OCI-LY3 (cell line): ENCODE measurements around the gene CFAP410.

Experiments
- H2AFZ ChIP-seq: fragments of 200-600, 300-600 bp; shearing (Covaris generic); 2 replicates; pipeline ENCODE4 v1.6.0; 2014; ENCODE audit warnings: antibody characterized with exemption, low read depth, low read length
- H3K27ac ChIP-seq: fragments of 200-600, 300-600 bp; sonication (generic); 2 replicates; pipeline ENCODE4 v1.5.1; 2014; ENCODE audit warnings: mild to moderate bottlenecking, low read length, moderate library complexity, mixed read lengths
- H3K27me3 ChIP-seq: fragments of 200-600, 300-600 bp; sonication (generic); 2 replicates; pipeline ENCODE4 v1.6.1; 2014; ENCODE audit warnings: low read depth, low read length, mixed read lengths
- H3K36me3 ChIP-seq: fragments of 200-600, 300-600 bp; sonication (generic); replicated peaks from 2 replicates; pipeline ENCODE3; 2014; ENCODE audit warnings: low read depth, low read length, mixed read lengths
- H3K4me1 ChIP-seq: fragments of 300-600, 200-600 bp; sonication (generic); 2 replicates; pipeline ENCODE4 v1.6.1; 2014; ENCODE audit warnings: low read length, mixed read lengths
- H3K4me2 ChIP-seq: fragments of 200-600, 300-600 bp; sonication (generic); 2 replicates; pipeline ENCODE4 v1.6.1; 2014; ENCODE audit warnings: low read length, mixed read lengths
- H3K4me3 ChIP-seq: fragments of 300-600, 200-600 bp; sonication (generic); 2 replicates; pipeline ENCODE4 v1.5.1; 2014; ENCODE audit warnings: antibody characterized with exemption, mild to moderate bottlenecking, low read length, moderate library complexity
- H3K79me2 ChIP-seq: fragments of 300-600, 200-600 bp; shearing (Covaris generic); 2 replicates; pipeline ENCODE4 v1.6.1; 2014; ENCODE audit warnings: mild to moderate bottlenecking, low read length, mixed read lengths
- H3K9ac ChIP-seq: fragments of 300-600, 200-600 bp; shearing (Covaris generic); 2 replicates; pipeline ENCODE4 v1.6.0; 2014; ENCODE audit warnings: mild to moderate bottlenecking, low read length, moderate library complexity
- H3K9me3 ChIP-seq: fragments of 200-600, 300-600 bp; shearing (Covaris generic); 2 replicates; pipeline ENCODE4 v1.6.1; 2014; ENCODE audit warnings: low read length, mixed read lengths; ENCODE audit not compliant: insufficient read depth
- H4K20me1 ChIP-seq: fragments of 200-600, 300-600 bp; sonication (generic); 2 replicates; pipeline ENCODE4 v1.6.1; 2016; ENCODE audit warnings: low read length, mixed read lengths; ENCODE audit not compliant: insufficient read depth
- EZH2phosphoT487 ChIP-seq: fragments of 200-600 bp; shearing (Covaris generic); IDR thresholded peaks from 2 replicates; pipeline ENCODE4 v1.6.1; 2018; ENCODE audit warnings: antibody characterized with exemption, mixed run types, low read depth
- TF ChIP-seq, protein P1 (sequence below): fragments of 200-600, 300-600 bp; sonication (generic); IDR thresholded peaks from 2 replicates; pipeline ENCODE4 v1.5.1; 2014; ENCODE audit warnings: antibody characterized with exemption, low read length, low read depth

Gene CFAP410

DNA sequence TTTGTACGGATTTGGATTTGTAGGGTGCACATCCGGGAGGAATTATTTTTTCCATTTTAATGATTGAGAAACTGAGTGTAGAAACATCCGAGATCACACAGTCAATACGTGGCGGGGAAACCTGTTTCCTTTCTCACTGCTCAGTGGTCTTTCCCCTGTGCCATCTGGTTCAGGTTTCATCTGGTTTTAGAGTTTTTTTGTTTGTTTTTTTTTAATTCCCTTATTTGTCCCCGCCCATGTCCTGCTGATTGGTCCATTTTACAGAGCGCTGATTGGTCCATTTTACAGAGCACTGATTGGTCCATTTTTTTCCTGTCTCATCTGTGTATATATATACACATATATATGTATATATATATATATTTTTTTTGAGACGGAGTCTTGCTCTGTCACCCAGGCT, 20.2 kb upstream of the CFAP410 start:
- no peak overlapping the region for H2AFZ ChIP-seq
- peaks cover 34% of the 10 kb centered on the region for H3K79me2 ChIP-seq
- peaks cover 39% of the 10 kb centered on the region for H3K36me3 ChIP-seq
- no peak overlapping the region for H3K9ac ChIP-seq
- no peaks in the 10 kb centered on the region for H4K20me1 ChIP-seq
- H3K4me3 ChIP-seq, result no peak overlapping the region
- no peak overlapping the region for H3K4me2 ChIP-seq
- no peak overlapping the region for H3K27ac ChIP-seq
- TF ChIP-seq EZH2phosphoT487, result no peak
- TF ChIP-seq, protein P1, sequence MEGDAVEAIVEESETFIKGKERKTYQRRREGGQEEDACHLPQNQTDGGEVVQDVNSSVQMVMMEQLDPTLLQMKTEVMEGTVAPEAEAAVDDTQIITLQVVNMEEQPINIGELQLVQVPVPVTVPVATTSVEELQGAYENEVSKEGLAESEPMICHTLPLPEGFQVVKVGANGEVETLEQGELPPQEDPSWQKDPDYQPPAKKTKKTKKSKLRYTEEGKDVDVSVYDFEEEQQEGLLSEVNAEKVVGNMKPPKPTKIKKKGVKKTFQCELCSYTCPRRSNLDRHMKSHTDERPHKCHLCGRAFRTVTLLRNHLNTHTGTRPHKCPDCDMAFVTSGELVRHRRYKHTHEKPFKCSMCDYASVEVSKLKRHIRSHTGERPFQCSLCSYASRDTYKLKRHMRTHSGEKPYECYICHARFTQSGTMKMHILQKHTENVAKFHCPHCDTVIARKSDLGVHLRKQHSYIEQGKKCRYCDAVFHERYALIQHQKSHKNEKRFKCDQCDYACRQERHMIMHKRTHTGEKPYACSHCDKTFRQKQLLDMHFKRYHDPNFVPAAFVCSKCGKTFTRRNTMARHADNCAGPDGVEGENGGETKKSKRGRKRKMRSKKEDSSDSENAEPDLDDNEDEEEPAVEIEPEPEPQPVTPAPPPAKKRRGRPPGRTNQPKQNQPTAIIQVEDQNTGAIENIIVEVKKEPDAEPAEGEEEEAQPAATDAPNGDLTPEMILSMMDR, result no peak
- peaks cover 38% of the 10 kb centered on the region for H3K4me1 ChIP-seq
- H3K27me3 ChIP-seq, result no peaks in the 10 kb centered on the region
- peaks cover 3% of the 10 kb centered on the region; the same call in 1 of the 2 replicates for H3K9me3 ChIP-seq

DNA sequence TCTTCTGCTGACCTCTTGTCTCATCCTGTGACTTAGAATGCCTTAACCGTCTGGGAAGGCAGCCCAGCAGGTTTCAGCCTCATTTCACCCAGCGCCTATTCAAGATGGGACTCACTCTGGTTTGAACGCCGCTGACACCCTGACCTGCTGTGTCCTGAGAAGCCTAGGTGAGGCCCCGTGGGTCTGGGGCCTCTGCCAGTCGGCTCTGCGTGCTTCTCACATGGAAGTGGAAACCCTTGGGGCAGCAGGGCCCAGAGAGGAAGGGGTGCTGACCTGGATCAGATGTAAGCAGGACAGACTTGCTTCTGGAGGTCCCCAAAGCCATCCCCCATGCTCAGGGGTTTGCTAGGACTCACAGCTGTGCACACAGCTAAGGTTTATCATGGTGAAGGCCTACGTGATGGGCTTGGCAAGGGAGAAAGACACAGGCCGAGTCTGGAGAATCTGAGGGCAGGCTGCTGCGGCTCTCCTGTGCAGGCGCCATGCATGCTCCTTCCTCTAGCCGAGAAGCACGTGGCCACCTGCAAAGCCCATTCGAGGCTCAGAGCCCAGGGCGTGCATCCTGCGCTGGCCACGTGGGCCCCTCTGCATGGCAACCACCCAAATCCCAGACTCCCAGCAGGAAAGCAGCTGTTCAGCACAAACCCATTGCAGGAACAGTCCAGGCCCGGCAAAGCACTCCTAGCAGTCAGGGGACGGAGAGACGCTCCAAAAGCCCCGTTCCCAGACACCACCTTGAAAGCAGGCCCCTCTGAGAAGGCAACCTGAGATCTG, 18.1 kb upstream of the CFAP410 start:
- Histone ChIP-seq H3K4me3 (peak overlapping the region; percentile 35; the same call in 1 of the 2 replicates), H3K27ac (peak overlapping the region; percentile 96), H2AFZ (no peak overlapping the region), H3K79me2 (peaks cover 42% of the 10 kb centered on the region), H3K4me1 (peaks cover 59% of the 10 kb centered on the region), H3K4me2 (peak overlapping the region; percentile 60), H3K36me3 (peaks cover 25% of the 10 kb centered on the region), H4K20me1 (no peaks in the 10 kb centered on the region), H3K9me3 (no peaks in the 10 kb centered on the region), H3K9ac (peak overlapping the region; percentile 70), H3K27me3 (no peaks in the 10 kb centered on the region)
- TF ChIP-seq, protein P1, result no peak
- no peak for TF ChIP-seq EZH2phosphoT487

DNA sequence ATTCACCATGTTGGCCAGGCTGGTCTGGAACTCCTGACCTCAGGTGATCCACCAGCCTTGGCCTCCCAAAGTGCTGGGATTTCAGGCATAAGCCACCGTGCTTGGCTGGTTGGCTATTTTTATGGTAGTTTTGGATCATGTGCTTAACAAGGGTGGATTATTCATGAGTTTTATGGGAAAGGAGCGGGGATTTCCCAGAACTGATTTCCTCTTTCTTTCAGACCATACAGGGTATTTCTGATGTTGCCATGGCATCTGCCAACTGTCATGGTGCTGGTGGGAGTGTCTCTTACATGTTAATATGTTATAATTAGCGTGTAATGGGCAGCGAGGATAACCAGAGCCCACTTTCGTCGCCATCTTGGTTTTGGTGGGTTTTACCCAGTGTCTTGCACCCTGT, 17.4 kb upstream of the CFAP410 start:
- TF ChIP-seq, protein P1, result no peak
- no peak for TF ChIP-seq EZH2phosphoT487
- Histone ChIP-seq H3K79me2 (peaks cover 42% of the 10 kb centered on the region), H3K36me3 (peaks cover 25% of the 10 kb centered on the region), H3K4me2 (peak overlapping the region; percentile 92), H3K27ac (peak overlapping the region; percentile 96), H3K4me1 (peaks cover 60% of the 10 kb centered on the region), H3K4me3 (peak overlapping the region; percentile 83), H3K27me3 (no peaks in the 10 kb centered on the region), H2AFZ (no peak overlapping the region), H3K9me3 (no peaks in the 10 kb centered on the region), H3K9ac (peak overlapping the region; percentile 86), H4K20me1 (no peaks in the 10 kb centered on the region)

DNA sequence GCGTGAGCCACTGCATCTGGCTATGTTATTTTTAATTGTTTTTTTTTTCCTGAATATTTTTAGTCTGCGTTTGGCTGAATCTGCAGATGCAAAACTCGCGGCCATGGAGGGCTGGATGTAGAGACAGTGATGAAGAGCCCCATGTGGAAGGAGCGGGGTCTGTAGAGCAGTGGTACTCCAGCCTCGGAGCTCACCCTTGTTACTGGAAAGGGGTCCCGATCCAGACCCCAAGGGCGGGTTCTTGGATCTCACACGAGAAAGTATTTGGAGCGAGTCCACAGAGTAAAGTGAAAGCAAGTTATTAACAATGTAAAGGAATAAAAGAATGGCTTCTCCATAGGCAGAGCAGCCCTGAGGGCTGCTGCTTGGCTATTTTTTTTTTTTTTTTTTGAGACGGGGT, 17.0 kb upstream of the CFAP410 start:
- no peak for TF ChIP-seq EZH2phosphoT487
- TF ChIP-seq, protein P1, result no peak
- peak overlapping the region; percentile 86 for H3K9ac ChIP-seq

More for the DNA sequence above, 17.0 kb upstream of the CFAP410 start:
- Histone ChIP-seq H3K27ac (peak overlapping the region; percentile 96), H2AFZ (no peak overlapping the region), H3K27me3 (no peaks in the 10 kb centered on the region), H3K9me3 (no peaks in the 10 kb centered on the region), H3K4me2 (peak overlapping the region; percentile 92), H3K79me2 (peaks cover 42% of the 10 kb centered on the region), H3K4me3 (peak overlapping the region; percentile 83), H3K4me1 (peaks cover 60% of the 10 kb centered on the region), H4K20me1 (no peaks in the 10 kb centered on the region), H3K36me3 (peaks cover 25% of the 10 kb centered on the region)
